ENCODE results near the gene SESN1. TPM values are rescaled to one million over a fixed set of nuclear protein-coding genes. Genes with fewer than 3 reads are reported as not detected.
"Not testable (repeated sequence)": the region's sequence is repeated elsewhere in the genome, so short reads cannot be mapped to it uniquely, and the experiment has no call there.

SESN1 gene
- total RNA-seq, 2 experiments from 2014 or later, result 10.8 to 13.8 TPM

DNA sequence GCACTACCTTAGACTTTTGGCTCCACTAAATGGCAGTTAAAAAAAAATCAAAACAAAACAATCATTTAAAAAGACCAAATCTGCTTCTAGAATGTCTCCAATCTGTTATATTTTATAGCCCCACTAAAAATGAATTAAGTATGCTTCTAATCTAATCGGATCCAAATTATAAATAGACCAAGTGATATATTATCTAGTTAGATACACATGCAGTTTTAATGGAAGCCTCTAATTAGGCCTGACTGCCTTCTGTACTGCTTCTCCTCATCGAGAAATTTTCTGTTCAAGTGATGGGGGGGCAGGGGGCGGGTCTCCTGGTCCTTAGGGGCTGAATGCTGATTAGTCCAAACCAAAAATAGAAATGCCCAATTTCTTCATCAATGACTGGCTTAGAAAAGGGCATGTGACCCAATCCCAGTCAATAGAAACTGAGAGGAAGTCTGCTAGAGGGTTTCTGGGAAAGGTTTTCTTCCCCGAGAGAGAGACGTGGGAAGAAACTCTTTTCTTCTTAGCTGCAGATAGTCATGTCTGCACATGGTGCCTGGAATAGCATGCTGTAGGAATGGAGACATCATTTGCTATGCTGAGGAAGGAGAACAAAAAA lies 6.9 kb downstream of the SESN1 start:
- TF ChIP-seq, protein P1, sequence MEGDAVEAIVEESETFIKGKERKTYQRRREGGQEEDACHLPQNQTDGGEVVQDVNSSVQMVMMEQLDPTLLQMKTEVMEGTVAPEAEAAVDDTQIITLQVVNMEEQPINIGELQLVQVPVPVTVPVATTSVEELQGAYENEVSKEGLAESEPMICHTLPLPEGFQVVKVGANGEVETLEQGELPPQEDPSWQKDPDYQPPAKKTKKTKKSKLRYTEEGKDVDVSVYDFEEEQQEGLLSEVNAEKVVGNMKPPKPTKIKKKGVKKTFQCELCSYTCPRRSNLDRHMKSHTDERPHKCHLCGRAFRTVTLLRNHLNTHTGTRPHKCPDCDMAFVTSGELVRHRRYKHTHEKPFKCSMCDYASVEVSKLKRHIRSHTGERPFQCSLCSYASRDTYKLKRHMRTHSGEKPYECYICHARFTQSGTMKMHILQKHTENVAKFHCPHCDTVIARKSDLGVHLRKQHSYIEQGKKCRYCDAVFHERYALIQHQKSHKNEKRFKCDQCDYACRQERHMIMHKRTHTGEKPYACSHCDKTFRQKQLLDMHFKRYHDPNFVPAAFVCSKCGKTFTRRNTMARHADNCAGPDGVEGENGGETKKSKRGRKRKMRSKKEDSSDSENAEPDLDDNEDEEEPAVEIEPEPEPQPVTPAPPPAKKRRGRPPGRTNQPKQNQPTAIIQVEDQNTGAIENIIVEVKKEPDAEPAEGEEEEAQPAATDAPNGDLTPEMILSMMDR (conservative IDR thresholded peaks at IDR 0.05; ENCODE audit: low read length), result no peak
- no peak for TF ChIP-seq EZH2phosphoT487 (IDR thresholded peaks at IDR 0.05; ENCODE audit: borderline replicate concordance, low read depth, low read length)
- BruUV-seq (replicated peaks), result no TSS peak
- peaks cover 4% of the 10 kb centered on the region; the same call in 1 of the 2 replicates for H4K20me1 ChIP-seq (ENCODE audit: insufficient read depth, low read length)
- H3K27ac ChIP-seq (ENCODE audit: low read depth, low read length, poor library complexity, severe bottlenecking), result peak overlapping the region; percentile 32
- ChIA-PET CTCF (ENCODE audit: unreplicated experiment) (no interaction called here), POLR2A (interaction anchor here (0.9 to 4.3 kb wide), 4 partner anchors 7 to 13 kb away, joined by 5 to 44 read pairs (median 6); partner anchors contain the start of genes CEP57L1 and SESN1)
- H3K9me2 ChIP-seq (ENCODE audit: insufficient read depth, low read length), result no peaks in the 10 kb centered on the region
- no peaks in the 10 kb centered on the region for H3K36me3 ChIP-seq (ENCODE audit: insufficient read depth, low read length)
- peaks cover 67% of the 10 kb centered on the region for H3K4me1 ChIP-seq (ENCODE audit: insufficient read depth, low read length, poor library complexity, severe bottlenecking)
- no peak for DNase-seq (ENCODE audit: low spot score)
- H3K4me2 ChIP-seq (ENCODE audit: low read length), result peak overlapping the region; percentile 63
- peak overlapping the region; percentile 46 for H3K4me3 ChIP-seq (ENCODE audit: low read depth, low read length, poor library complexity, severe bottlenecking)
- H3K79me2 ChIP-seq (ENCODE audit: insufficient read depth, low read depth, low read length), result peaks cover 98% of the 10 kb centered on the region
- H3K9me3 ChIP-seq (ENCODE audit: low read length), result no peaks in the 10 kb centered on the region
- H2AFZ ChIP-seq (ENCODE audit: low read length), result peak overlapping the region; percentile 45; the same call in 1 of the 2 replicates
- intact Hi-C loops (cut with micrococcal nuclease; ENCODE audit: unreplicated experiment), result no loop called here

DNA sequence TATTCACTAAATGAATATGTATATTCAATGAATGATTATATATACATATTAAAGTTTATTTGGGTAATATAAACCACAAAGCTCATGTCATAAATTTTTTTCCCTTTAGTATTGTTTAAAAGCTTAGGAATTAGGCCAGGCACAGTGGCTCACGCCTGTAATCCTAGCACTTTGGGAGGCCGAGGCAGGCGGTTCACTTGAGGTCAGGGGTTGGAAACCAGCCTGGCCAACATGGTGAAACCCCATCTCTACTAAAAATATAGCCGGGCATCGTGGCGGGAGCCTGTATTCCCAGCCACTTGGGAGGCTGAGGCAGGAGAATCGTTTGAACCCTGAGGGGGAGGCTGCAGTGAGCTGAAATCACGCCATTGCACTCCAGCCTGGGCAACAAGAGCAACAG lies 10.5 kb downstream of the SESN1 start:
- ChIA-PET POLR2A (interaction anchor here (0.6 to 4.3 kb wide), 10 partner anchors 9 to 525 kb away, joined by 3 to 44 read pairs (median 4); partner anchors contain the start of genes CD164, CEP57L1 and SESN1), CTCF (ENCODE audit: unreplicated experiment) (interaction anchor here (1.0 kb wide), 1 partner anchor 10 kb away, joined by 3 read pairs; the partner anchor contains the start of gene SESN1)
- BruUV-seq (replicated peaks); intact Hi-C loops (cut with micrococcal nuclease; ENCODE audit: unreplicated experiment); H3K9me2 ChIP-seq (ENCODE audit: insufficient read depth, low read length); H4K20me1 ChIP-seq (ENCODE audit: insufficient read depth, low read length); H3K9me3 ChIP-seq (ENCODE audit: low read length); DNase-seq (ENCODE audit: low spot score); H3K36me3 ChIP-seq (ENCODE audit: insufficient read depth, low read length): not testable (repeated sequence)
- H3K27ac ChIP-seq (ENCODE audit: low read depth, low read length, poor library complexity, severe bottlenecking), result peak overlapping the region; percentile 86
- H3K4me1 ChIP-seq (ENCODE audit: insufficient read depth, low read length, poor library complexity, severe bottlenecking), result peaks cover 80% of the 10 kb centered on the region
- H3K4me2 ChIP-seq (ENCODE audit: low read length), result peak overlapping the region; percentile 48
- H2AFZ ChIP-seq (ENCODE audit: low read length), result peak overlapping the region; percentile 33; the same call in 1 of the 2 replicates
- peaks cover 88% of the 10 kb centered on the region; the same call in 1 of the 2 replicates for H3K79me2 ChIP-seq (ENCODE audit: insufficient read depth, low read depth, low read length)
- peak overlapping the region; percentile 27 for H3K4me3 ChIP-seq (ENCODE audit: low read depth, low read length, poor library complexity, severe bottlenecking)

DNA sequence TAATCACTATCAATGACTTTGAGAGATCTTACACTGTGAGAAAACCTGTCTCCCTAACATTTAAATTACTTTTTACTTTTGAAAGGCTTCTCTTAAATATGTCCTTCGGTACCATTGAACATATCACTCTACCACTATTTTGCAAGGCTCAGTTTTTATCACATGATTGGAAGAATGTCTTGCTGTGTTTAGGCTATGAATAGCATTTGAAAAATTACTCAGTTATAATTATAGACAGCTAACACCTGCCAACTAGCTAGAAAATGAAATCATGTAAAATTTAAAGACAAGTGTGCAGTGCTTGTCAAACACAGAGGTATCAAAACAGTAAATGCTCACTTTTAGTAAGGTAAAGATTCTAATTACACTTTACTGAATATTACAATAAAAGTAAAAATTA lies 11.0 kb downstream of the SESN1 start:
- TF ChIP-seq EZH2phosphoT487 (IDR thresholded peaks at IDR 0.05; ENCODE audit: borderline replicate concordance, low read depth, low read length), result no peak
- TF ChIP-seq, protein P1 (conservative IDR thresholded peaks at IDR 0.05; ENCODE audit: low read length), result no peak
- H3K79me2 ChIP-seq (ENCODE audit: insufficient read depth, low read depth, low read length), result peaks cover 88% of the 10 kb centered on the region; the same call in 1 of the 2 replicates
- H2AFZ ChIP-seq (ENCODE audit: low read length), result peak overlapping the region; percentile 5; the same call in 1 of the 2 replicates
- H3K4me1 ChIP-seq (ENCODE audit: insufficient read depth, low read length, poor library complexity, severe bottlenecking), result peaks cover 80% of the 10 kb centered on the region
- H3K36me3 ChIP-seq (ENCODE audit: insufficient read depth, low read length), result no peaks in the 10 kb centered on the region
- peak overlapping the region; percentile 86 for H3K27ac ChIP-seq (ENCODE audit: low read depth, low read length, poor library complexity, severe bottlenecking)
- BruUV-seq (replicated peaks), result no TSS peak
- H3K9me3 ChIP-seq (ENCODE audit: low read length), result no peaks in the 10 kb centered on the region
- DNase-seq (ENCODE audit: low spot score), result peak; percentile 52
- ChIA-PET POLR2A (interaction anchor here (0.8 to 4.3 kb wide), 3 partner anchors 9 to 179 kb away, joined by 3 to 44 read pairs (median 4); partner anchors contain the start of genes CEP57L1 and SESN1), CTCF (ENCODE audit: unreplicated experiment) (no interaction called here)
- no peaks in the 10 kb centered on the region for H3K9me2 ChIP-seq (ENCODE audit: insufficient read depth, low read length)
- peak overlapping the region; percentile 35 for H3K4me3 ChIP-seq (ENCODE audit: low read depth, low read length, poor library complexity, severe bottlenecking)
- intact Hi-C loops (cut with micrococcal nuclease; ENCODE audit: unreplicated experiment), result loop anchor here (2.0 kb wide), 1 partner anchor 299 kb away; the partner anchor contains the start of gene CD164
- H4K20me1 ChIP-seq (ENCODE audit: insufficient read depth, low read length), result no peaks in the 10 kb centered on the region
- peak overlapping the region; percentile 48 for H3K4me2 ChIP-seq (ENCODE audit: low read length)

All from OCI-LY7 (cell line).